ENCODE results near the gene RAD21L1.

DNA sequence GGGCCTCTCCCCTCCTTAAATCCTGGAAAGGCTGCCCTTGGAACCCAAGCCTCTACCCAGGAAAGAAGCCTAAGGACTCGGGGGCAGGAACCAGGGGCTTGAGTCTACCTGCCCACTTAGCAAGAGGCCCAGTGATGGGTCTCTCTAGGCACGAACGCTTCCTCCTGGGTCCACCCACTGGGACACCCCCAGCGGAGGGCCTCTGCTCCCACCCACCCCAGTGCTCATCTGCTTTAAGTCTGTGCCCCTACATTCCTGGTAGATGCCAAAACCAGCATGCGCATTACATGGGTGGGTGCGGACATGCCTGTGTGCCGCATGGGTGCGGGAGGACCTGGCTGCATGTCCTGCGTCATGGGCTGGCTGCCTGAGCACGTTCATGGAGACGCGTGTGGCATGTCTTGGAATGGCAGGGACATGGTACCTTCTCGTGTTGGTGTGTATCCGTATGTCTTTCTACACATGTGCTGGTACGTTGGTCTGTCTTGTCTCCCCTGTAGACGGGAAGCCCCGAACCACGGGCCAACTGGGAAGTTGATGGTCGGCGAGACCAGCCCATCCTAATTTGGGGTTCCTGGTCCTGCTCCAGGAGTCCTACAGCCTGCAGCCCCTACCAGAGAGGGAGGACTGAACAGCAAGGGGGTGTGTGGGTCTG, 69.6 kb downstream of the RAD21L1 start:
- TF ChIP-seq, protein P1, sequence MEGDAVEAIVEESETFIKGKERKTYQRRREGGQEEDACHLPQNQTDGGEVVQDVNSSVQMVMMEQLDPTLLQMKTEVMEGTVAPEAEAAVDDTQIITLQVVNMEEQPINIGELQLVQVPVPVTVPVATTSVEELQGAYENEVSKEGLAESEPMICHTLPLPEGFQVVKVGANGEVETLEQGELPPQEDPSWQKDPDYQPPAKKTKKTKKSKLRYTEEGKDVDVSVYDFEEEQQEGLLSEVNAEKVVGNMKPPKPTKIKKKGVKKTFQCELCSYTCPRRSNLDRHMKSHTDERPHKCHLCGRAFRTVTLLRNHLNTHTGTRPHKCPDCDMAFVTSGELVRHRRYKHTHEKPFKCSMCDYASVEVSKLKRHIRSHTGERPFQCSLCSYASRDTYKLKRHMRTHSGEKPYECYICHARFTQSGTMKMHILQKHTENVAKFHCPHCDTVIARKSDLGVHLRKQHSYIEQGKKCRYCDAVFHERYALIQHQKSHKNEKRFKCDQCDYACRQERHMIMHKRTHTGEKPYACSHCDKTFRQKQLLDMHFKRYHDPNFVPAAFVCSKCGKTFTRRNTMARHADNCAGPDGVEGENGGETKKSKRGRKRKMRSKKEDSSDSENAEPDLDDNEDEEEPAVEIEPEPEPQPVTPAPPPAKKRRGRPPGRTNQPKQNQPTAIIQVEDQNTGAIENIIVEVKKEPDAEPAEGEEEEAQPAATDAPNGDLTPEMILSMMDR (IDR thresholded peaks at IDR 0.05; ENCODE audit: insufficient read depth, low read length, poor library complexity, severe bottlenecking), result no peak
- no peak for TF ChIP-seq EZH2phosphoT487 (conservative IDR thresholded peaks at IDR 0.05; ENCODE audit: low read length)
